Measurements from ENCODE around the gene RHBDF1.

RHBDF1 gene

GRCh38 chr16:64914-65255, 7.5 kb downstream of the RHBDF1 start:
- TF ChIP-seq, protein P1, sequence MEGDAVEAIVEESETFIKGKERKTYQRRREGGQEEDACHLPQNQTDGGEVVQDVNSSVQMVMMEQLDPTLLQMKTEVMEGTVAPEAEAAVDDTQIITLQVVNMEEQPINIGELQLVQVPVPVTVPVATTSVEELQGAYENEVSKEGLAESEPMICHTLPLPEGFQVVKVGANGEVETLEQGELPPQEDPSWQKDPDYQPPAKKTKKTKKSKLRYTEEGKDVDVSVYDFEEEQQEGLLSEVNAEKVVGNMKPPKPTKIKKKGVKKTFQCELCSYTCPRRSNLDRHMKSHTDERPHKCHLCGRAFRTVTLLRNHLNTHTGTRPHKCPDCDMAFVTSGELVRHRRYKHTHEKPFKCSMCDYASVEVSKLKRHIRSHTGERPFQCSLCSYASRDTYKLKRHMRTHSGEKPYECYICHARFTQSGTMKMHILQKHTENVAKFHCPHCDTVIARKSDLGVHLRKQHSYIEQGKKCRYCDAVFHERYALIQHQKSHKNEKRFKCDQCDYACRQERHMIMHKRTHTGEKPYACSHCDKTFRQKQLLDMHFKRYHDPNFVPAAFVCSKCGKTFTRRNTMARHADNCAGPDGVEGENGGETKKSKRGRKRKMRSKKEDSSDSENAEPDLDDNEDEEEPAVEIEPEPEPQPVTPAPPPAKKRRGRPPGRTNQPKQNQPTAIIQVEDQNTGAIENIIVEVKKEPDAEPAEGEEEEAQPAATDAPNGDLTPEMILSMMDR (IDR thresholded peaks at IDR 0.05): no peak
- Histone ChIP-seq H3K4me1 (ENCODE audit: control insufficient read depth in 1 of 2, insufficient read depth in 1 of 2, low read depth in 1 of 2, low read length in 1 of 2) (no peaks in the 10 kb centered on the region), H3K9me3 (no peaks in the 10 kb centered on the region), H3K27me3 (peaks cover 36% of the 10 kb centered on the region), H3K4me3 (ENCODE audit: low read depth in 1 of 2, low read length in 1 of 2) (no peak overlapping the region), H3K36me3 (no peaks in the 10 kb centered on the region), H3K27ac (no peak overlapping the region)

- no peaks in the 10 kb centered on the region for H3K36me3 ChIP-seq
- TF ChIP-seq, protein P1 (IDR thresholded peaks at IDR 0.05): no peak
- no peak overlapping the region for H3K27ac ChIP-seq
These were observed 8.2 kb downstream of the RHBDF1 start for GRCh38 chr16:63998-64913.

DNA sequence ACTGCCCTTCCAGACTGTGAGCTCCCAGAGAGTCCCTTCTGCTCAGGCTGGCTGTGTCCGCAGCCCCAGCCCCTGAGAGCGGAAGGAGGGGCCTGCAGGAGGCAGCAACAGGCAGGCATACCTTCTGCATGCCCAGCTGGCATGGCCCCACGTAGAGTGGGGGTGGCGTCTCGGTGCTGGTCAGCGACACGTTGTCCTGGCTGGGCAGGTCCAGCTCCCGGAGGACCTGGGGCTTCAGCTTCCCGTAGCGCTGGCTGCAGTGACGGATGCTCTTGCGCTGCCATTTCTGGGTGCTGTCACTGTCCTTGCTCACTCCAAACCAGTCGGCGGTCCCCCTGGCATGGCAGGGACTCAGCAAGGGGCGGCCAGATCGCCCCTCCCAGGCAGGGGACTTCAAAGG, 9.0 kb downstream of the RHBDF1 start:
- no peaks in the 10 kb centered on the region for H3K36me3 ChIP-seq
- no peaks in the 10 kb centered on the region for H3K9me3 ChIP-seq
- no peak overlapping the region for H3K4me3 ChIP-seq (ENCODE audit: low read depth in 1 of 2, low read length in 1 of 2)
- H3K4me1 ChIP-seq (ENCODE audit: control insufficient read depth in 1 of 2, insufficient read depth in 1 of 2, low read depth in 1 of 2, low read length in 1 of 2): no peaks in the 10 kb centered on the region
- H3K27ac ChIP-seq: no peak overlapping the region
- H3K27me3 ChIP-seq: peaks cover 22% of the 10 kb centered on the region
- TF ChIP-seq, protein P1 (IDR thresholded peaks at IDR 0.05): no peak

More at GRCh38 chr16:63998-64913, 8.2 kb downstream of the RHBDF1 start:
- Histone ChIP-seq H3K4me1 (ENCODE audit: control insufficient read depth in 1 of 2, insufficient read depth in 1 of 2, low read depth in 1 of 2, low read length in 1 of 2) (no peaks in the 10 kb centered on the region), H3K27me3 (peaks cover 30% of the 10 kb centered on the region), H3K9me3 (no peaks in the 10 kb centered on the region), H3K4me3 (ENCODE audit: low read depth in 1 of 2, low read length in 1 of 2) (no peak overlapping the region)

GRCh38 chr16:62968-63391, 9.5 kb downstream of the RHBDF1 start:
- Histone ChIP-seq H3K9me3 (no peaks in the 10 kb centered on the region), H3K27ac (no peak overlapping the region), H3K4me1 (ENCODE audit: control insufficient read depth in 1 of 2, insufficient read depth in 1 of 2, low read depth in 1 of 2, low read length in 1 of 2) (no peaks in the 10 kb centered on the region), H3K4me3 (ENCODE audit: low read depth in 1 of 2, low read length in 1 of 2) (no peak overlapping the region), H3K36me3 (no peaks in the 10 kb centered on the region), H3K27me3 (peaks cover 18% of the 10 kb centered on the region)
- TF ChIP-seq, protein P1 (IDR thresholded peaks at IDR 0.05): no peak

- Histone ChIP-seq H3K36me3 (peaks cover 4% of the 10 kb centered on the region), H3K27ac (no peak overlapping the region), H3K4me3 (ENCODE audit: low read depth in 1 of 2, low read length in 1 of 2) (no peak overlapping the region), H3K4me1 (ENCODE audit: control insufficient read depth in 1 of 2, insufficient read depth in 1 of 2, low read depth in 1 of 2, low read length in 1 of 2) (no peaks in the 10 kb centered on the region), H3K9me3 (no peaks in the 10 kb centered on the region), H3K27me3 (peaks cover 17% of the 10 kb centered on the region)
- TF ChIP-seq, protein P1 (IDR thresholded peaks at IDR 0.05): no peak
These were observed 10.0 kb downstream of the RHBDF1 start for GRCh38 chr16:62283-62967.

Measured in neutrophil (primary cell).